Keratinocyte (primary cell): ENCODE measurements around the gene ZNF503.

ENCODE experiments used
- EZH2 ChIP-seq: IDR thresholded peaks from one replicate; pipeline ENCODE4 v1.6.1; 2012; ENCODE audit warnings: inconsistent platforms, mild to moderate bottlenecking, low read length, moderate library complexity
- TF ChIP-seq, protein P1 (sequence below), 3 experiments: IDR thresholded peaks in 1 of 3; conservative IDR thresholded peaks in 1 of 3; optimal IDR thresholded peaks in 1 of 3; 2 replicates in 2 of 3; 3 replicates in 1 of 3; pipeline versions ENCODE3 to v1.5.1; 2011; ENCODE audit warnings: low read length in 3 of 3, mild to moderate bottlenecking in 3 of 3, moderate library complexity in 2 of 3, control low read depth in 1 of 3, inconsistent platforms in 1 of 3; ENCODE audit not compliant: insufficient read depth in 2 of 3; ENCODE audit errors: extremely low read depth in 1 of 3

DNA sequence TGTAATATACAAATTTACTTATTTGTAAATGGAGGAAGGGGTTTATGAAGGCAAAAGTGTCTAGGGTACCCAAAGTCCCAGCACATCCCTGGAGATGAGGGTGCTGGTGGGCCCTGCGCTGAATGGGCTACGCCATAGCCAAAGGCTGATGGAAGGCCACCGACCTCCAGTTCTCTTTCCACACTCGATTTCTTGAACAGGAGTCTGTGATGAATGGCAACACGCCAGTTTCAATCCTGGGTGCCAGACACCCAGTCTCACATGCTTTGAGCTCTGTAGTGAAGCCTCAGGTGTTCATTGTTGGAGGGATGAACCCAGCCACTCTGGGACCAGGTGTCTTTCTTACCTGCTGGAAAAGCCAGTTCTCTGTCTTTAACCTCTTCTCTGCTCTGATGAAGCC, 30.6 kb upstream of the ZNF503 start:
- TF ChIP-seq, protein P1, sequence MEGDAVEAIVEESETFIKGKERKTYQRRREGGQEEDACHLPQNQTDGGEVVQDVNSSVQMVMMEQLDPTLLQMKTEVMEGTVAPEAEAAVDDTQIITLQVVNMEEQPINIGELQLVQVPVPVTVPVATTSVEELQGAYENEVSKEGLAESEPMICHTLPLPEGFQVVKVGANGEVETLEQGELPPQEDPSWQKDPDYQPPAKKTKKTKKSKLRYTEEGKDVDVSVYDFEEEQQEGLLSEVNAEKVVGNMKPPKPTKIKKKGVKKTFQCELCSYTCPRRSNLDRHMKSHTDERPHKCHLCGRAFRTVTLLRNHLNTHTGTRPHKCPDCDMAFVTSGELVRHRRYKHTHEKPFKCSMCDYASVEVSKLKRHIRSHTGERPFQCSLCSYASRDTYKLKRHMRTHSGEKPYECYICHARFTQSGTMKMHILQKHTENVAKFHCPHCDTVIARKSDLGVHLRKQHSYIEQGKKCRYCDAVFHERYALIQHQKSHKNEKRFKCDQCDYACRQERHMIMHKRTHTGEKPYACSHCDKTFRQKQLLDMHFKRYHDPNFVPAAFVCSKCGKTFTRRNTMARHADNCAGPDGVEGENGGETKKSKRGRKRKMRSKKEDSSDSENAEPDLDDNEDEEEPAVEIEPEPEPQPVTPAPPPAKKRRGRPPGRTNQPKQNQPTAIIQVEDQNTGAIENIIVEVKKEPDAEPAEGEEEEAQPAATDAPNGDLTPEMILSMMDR (optimal IDR thresholded peaks at IDR 0.05 in 1 of 3, IDR thresholded peaks at IDR 0.05 in 1 of 3, conservative IDR thresholded peaks at IDR 0.05 in 1 of 3; ENCODE audit: extremely low read depth in 1 of 3, insufficient read depth in 2 of 3, low read length in 3 of 3) = no peak
- no peak for TF ChIP-seq EZH2
